WTC11 (cell line): ENCODE measurements around the gene TREH.

Experiments
- CBFB ChIP-seq: sonication (generic); formaldehyde crosslinking; IDR thresholded peaks from 2 replicates; pipeline ENCODE4 v1.8.1; 2022; ENCODE audit warnings: mild to moderate bottlenecking, low read depth, missing genetic modification reagents
- CREB1 ChIP-seq: sonication (generic); formaldehyde crosslinking; IDR thresholded peaks from 2 replicates; pipeline ENCODE4 v1.8.0; 2023; ENCODE audit warnings: mild to moderate bottlenecking, missing genetic modification reagents
- CTCF ChIP-seq: fragments of 200-600 bp; IDR thresholded peaks from 2 replicates; pipeline ENCODE4 v1.8.0; 2022; ENCODE audit warnings: antibody characterized with exemption
- E2F4 ChIP-seq: sonication (generic); formaldehyde crosslinking; IDR thresholded peaks from 2 replicates; pipeline ENCODE4 v1.8.1; 2022; ENCODE audit warnings: low read depth, mild to moderate bottlenecking, moderate library complexity, missing genetic modification reagents, borderline replicate concordance
- ESRRA ChIP-seq: sonication (generic); formaldehyde crosslinking; IDR thresholded peaks from 2 replicates; pipeline ENCODE4 v1.8.1; 2022; ENCODE audit warnings: mild to moderate bottlenecking, missing genetic modification reagents, borderline replicate concordance
- FOXK1 ChIP-seq: sonication (generic); formaldehyde crosslinking; IDR thresholded peaks from 2 replicates; pipeline ENCODE4 v1.8.0; 2022; ENCODE audit warnings: mild to moderate bottlenecking, moderate library complexity, missing genetic modification reagents
- NFYB ChIP-seq: sonication (generic); formaldehyde crosslinking; conservative IDR thresholded peaks from 2 replicates; pipeline ENCODE4 v1.8.0; 2022; ENCODE audit warnings: low read depth, missing genetic modification reagents
- PRDM15 ChIP-seq: sonication (generic); formaldehyde crosslinking; IDR thresholded peaks from 2 replicates; pipeline ENCODE4 v1.8.0; 2022; ENCODE audit warnings: missing genetic modification reagents
- STAT6 ChIP-seq: sonication (generic); formaldehyde crosslinking; conservative IDR thresholded peaks from 2 replicates; pipeline ENCODE4 v1.8.1; 2023; ENCODE audit warnings: mild to moderate bottlenecking, low read depth, missing genetic modification reagents, moderate library complexity

GRCh38 chr11:118705111-118705741 lies 25.8 kb upstream of the TREH start:
- TF ChIP-seq PRDM15 (CRISPR knock-in tag) (no peak), CTCF (no peak), CBFB (CRISPR knock-in tag) (no peak), CREB1 (no peak), NFYB (CRISPR knock-in tag) (no peak), FOXK1 (CRISPR knock-in tag) (no peak), STAT6 (CRISPR knock-in tag) (no peak), ESRRA (CRISPR knock-in tag) (no peak), E2F4 (CRISPR knock-in tag) (no peak)
